ENCODE measurements around the gene CEP83.

The CEP83 gene

DNA sequence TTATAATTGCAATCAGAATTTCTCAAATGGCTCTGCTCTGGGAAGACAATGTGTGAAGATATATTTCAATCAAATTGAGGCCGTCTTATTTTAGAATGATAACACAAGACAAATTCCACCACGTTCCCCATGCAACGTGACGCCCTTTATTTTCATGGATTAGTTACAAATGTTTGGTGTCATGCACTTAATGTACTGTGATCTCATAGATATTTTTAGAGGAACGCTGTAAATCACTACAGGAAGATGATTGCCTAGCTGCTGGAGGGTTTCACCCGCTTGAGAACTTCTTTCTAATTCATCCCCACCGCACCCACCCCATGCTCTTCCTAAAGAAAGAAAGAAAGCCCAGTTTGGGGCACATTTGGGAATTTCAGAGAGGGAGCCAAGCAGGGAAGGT lies 194.1 kb downstream of the CEP83 start:
- no peak overlapping the region for H3K9ac ChIP-seq (ENCODE audit: low read length)
- DNase-seq (ENCODE audit: low read depth), result no peak
- no peaks in the 10 kb centered on the region for H3K9me3 ChIP-seq (ENCODE audit: control insufficient read depth, low read length)
- H3K4me3 ChIP-seq (ENCODE audit: low read length), result no peak overlapping the region
- no peaks in the 10 kb centered on the region for H3K27me3 ChIP-seq (replicated peaks; ENCODE audit: control insufficient read depth, insufficient read depth, low read length)
- H3K4me1 ChIP-seq (ENCODE audit: control insufficient read depth, insufficient read depth, low read length), result peaks cover 36% of the 10 kb centered on the region
- H3K36me3 ChIP-seq (ENCODE audit: control insufficient read depth, insufficient read depth, low read length, severe bottlenecking), result no peaks in the 10 kb centered on the region

DNA sequence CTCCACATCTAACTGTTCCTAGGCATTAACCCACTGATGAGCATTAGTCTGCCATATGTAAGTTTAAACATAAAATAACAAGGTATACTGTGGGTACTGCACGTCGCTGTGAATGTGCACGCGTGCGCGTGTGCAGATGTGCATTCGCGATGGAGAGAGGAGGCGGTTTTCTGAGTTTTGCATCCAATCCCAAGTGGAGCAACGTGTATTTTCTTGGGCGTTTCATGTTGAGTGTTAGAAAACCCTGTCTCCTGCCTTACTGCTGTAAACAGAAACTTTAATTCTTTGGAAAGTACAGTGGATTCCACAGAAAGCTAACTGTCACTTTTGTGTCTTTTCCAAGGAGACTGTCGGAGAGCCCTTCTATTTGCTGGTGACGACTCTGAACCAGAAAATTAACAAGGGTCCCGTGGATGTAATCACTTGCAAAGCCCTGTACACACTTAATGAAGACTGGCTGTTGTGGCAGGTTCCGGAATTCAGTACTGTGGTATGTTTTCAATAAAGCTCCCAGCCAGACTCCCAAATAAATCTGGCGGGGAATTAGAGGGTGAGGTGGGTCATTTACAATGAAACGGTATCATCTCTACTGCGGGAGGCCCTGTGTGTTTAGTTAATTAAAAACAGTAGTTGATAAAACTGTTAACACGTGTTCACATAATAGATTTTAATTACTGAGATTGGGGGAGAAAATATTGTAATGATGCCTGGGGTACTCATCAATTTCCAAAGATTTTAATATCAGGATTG lies 194.8 kb downstream of the CEP83 start:
- Histone ChIP-seq H3K9me3 (ENCODE audit: control insufficient read depth, low read length) (no peaks in the 10 kb centered on the region), H3K4me3 (ENCODE audit: low read length) (no peak overlapping the region), H3K27me3 (replicated peaks; ENCODE audit: control insufficient read depth, insufficient read depth, low read length) (no peaks in the 10 kb centered on the region), H3K9ac (ENCODE audit: low read length) (no peak overlapping the region), H3K36me3 (ENCODE audit: control insufficient read depth, insufficient read depth, low read length, severe bottlenecking) (no peaks in the 10 kb centered on the region), H3K4me1 (ENCODE audit: control insufficient read depth, insufficient read depth, low read length) (peaks cover 36% of the 10 kb centered on the region)
- no peak for DNase-seq (ENCODE audit: low read depth)

DNA sequence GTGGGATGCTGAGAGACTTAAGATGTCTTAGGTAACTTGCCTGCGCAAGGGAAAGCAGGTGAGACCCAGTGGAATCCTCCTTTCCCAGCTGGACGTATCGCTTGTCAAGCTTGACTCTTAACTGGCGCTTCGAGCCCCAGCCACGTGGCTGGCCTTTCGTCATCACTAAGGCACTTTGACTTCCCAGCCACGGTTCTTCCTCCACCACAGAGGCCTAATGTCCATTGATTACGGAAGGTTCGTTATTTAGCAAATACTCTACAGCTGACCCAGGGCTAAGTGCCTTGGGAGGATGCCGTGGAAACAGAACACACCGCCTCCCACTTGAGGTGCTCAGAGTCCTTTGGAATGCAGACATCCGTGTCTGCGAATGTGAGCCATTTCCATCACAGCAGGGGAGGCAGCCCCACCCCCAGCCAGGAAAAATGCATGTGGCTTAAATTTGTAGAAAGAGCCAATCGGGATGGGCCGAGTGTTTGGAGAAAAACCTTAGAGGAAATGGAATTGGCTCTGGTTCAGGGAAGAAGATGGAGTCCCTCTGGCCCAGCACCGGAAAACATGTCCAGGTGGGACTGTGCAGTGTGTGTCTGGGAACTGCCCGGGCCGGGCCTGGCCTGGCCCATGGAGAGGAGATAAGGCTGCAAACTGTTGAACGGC lies 195.6 kb downstream of the CEP83 start:
- Histone ChIP-seq H3K4me1 (ENCODE audit: control insufficient read depth, insufficient read depth, low read length) (peaks cover 36% of the 10 kb centered on the region), H3K9me3 (ENCODE audit: control insufficient read depth, low read length) (no peaks in the 10 kb centered on the region), H3K9ac (ENCODE audit: low read length) (no peak overlapping the region), H3K4me3 (ENCODE audit: low read length) (no peak overlapping the region), H3K36me3 (ENCODE audit: control insufficient read depth, insufficient read depth, low read length, severe bottlenecking) (no peaks in the 10 kb centered on the region), H3K27me3 (replicated peaks; ENCODE audit: control insufficient read depth, insufficient read depth, low read length) (no peaks in the 10 kb centered on the region)
- DNase-seq (ENCODE audit: low read depth), result no peak

DNA sequence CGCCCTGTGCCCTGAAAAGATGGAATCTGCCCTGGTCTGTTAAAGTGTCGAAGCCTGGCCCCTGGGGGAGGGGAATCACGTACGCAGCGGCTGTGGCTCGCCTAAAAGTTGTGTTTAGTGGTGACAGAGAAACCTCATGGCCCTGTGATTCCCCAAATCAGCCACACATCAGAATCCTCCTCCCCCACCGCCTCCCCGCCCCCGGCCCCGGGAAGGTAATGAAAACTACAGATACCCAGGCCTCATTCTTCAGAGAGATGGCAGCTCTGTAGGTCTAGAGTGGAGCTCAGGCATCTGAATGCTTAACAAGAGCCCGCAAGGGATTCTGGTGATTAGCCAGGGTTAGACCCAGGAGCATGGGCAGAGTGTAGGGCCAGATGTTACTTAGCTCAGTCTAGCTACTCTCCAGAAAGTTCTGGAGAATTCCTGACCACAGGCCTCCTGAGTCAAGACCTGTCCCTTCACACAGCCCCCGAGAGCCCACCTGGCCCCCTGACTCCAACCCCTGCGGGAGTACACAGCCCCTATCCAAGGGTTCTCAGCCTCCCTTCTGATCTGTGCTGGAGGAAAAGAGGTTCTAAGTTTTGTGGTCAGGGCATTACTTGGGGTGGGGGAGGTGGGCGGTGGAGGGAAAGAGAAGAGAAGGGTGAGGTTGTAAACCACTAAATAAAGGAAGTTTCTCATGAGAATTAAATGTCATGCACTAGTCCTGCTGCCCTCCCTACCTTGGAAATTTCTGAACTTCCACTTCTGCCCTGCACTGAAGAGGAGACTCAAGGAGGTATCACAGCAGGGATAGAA lies 196.5 kb downstream of the CEP83 start:
- Histone ChIP-seq H3K4me3 (ENCODE audit: low read length) (peak overlapping the region; percentile 87), H3K9ac (ENCODE audit: low read length) (peak overlapping the region; percentile 85), H3K36me3 (ENCODE audit: control insufficient read depth, insufficient read depth, low read length, severe bottlenecking) (no peaks in the 10 kb centered on the region), H3K9me3 (ENCODE audit: control insufficient read depth, low read length) (no peaks in the 10 kb centered on the region), H3K4me1 (ENCODE audit: control insufficient read depth, insufficient read depth, low read length) (peaks cover 34% of the 10 kb centered on the region), H3K27me3 (replicated peaks; ENCODE audit: control insufficient read depth, insufficient read depth, low read length) (no peaks in the 10 kb centered on the region)
- DNase-seq (ENCODE audit: low read depth), result no peak

DNA sequence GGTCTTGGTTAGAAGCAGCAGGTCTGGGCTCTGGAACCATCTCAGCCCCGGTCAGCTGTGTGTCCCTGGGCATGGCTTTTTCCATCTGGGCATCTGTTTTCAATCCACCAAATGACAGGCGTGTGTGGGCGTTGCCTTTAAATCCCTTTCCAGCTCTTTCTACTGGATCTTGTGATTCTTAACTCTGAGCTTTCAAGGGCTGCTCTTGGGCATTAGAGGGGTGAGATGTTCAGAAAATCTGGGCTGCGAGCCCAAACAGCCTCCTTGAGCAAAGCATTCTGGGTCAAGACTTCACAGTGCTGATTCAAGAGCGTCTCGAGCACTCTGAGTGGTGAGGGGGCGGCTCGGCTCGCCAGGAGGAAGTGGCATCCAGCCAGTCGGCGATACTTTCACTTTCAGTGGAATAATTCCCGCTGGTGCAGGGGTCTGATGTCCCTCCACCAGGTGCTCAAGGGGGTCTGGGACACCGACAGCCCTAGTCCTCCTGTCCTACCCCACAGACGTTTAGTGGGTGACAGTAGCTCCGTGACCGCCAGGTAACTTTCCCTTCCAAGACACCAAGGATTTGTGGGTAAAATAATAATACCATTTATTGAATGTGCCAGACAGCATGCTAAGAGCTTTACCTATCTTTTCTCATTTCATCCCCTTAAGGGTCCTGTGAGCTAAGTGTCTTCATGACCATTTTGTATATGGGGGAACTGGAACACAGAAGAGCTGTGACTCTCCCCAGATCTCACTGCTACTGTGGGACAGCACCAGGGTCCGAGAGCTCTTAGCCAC lies 197.2 kb downstream of the CEP83 start:
- peak overlapping the region; percentile 85 for H3K9ac ChIP-seq (ENCODE audit: low read length)
- peaks cover 26% of the 10 kb centered on the region for H3K4me1 ChIP-seq (ENCODE audit: control insufficient read depth, insufficient read depth, low read length)
- H3K27me3 ChIP-seq (replicated peaks; ENCODE audit: control insufficient read depth, insufficient read depth, low read length), result no peaks in the 10 kb centered on the region
- H3K4me3 ChIP-seq (ENCODE audit: low read length), result peak overlapping the region; percentile 87
- no peaks in the 10 kb centered on the region for H3K36me3 ChIP-seq (ENCODE audit: control insufficient read depth, insufficient read depth, low read length, severe bottlenecking)
- H3K9me3 ChIP-seq (ENCODE audit: control insufficient read depth, low read length), result no peaks in the 10 kb centered on the region
- DNase-seq (ENCODE audit: low read depth), result peak; percentile 97

DNA sequence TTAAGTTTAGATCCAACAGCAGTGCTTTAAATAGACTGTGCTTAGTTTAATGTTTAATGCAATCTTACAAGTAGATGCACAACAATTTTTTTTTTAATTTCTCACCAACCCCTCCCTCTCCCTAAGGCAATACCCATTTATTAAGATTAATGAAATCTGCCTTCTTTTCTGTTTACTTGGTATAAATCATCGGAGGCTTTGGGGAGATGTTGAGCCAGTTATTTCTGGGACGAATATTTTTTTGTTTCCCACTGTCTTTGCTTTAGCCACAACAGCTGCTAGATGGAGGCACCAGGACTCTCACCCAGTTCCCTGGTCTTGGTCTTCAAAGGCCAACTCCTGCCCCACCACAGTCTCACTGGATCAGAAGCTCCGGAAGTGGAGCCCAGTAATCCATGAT lies 197.9 kb downstream of the CEP83 start:
- Histone ChIP-seq H3K36me3 (ENCODE audit: control insufficient read depth, insufficient read depth, low read length, severe bottlenecking) (no peaks in the 10 kb centered on the region), H3K4me1 (ENCODE audit: control insufficient read depth, insufficient read depth, low read length) (peaks cover 22% of the 10 kb centered on the region), H3K9ac (ENCODE audit: low read length) (peak overlapping the region; percentile 85), H3K9me3 (ENCODE audit: control insufficient read depth, low read length) (no peaks in the 10 kb centered on the region), H3K27me3 (replicated peaks; ENCODE audit: control insufficient read depth, insufficient read depth, low read length) (no peaks in the 10 kb centered on the region), H3K4me3 (ENCODE audit: low read length) (peak overlapping the region; percentile 87)
- DNase-seq (ENCODE audit: low read depth), result no peak

DNA sequence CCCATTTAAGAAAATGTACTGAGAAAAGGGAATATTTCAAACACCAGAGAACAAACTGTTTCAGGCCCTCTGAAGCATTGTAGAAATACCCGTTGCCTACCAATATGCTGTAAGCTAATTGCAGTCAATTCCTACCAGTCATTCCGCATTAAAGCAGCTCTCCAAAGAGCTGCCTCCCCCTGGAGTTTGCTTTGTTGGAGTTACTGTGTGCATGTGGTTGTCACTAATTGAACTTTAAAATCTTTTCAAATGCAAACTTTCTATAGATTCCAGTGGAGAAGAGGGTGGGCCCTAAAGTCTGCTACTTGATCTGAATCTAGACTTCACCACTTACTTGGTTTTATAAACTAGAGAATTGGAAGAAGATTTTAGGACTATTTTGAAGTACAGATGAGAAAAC lies 198.5 kb downstream of the CEP83 start:
- peaks cover 15% of the 10 kb centered on the region for H3K4me1 ChIP-seq (ENCODE audit: control insufficient read depth, insufficient read depth, low read length)
- H3K27me3 ChIP-seq (replicated peaks; ENCODE audit: control insufficient read depth, insufficient read depth, low read length), result no peaks in the 10 kb centered on the region
- no peaks in the 10 kb centered on the region for H3K36me3 ChIP-seq (ENCODE audit: control insufficient read depth, insufficient read depth, low read length, severe bottlenecking)
- DNase-seq (ENCODE audit: low read depth), result no peak
- H3K9ac ChIP-seq (ENCODE audit: low read length), result no peak overlapping the region
- H3K9me3 ChIP-seq (ENCODE audit: control insufficient read depth, low read length), result no peaks in the 10 kb centered on the region
- no peak overlapping the region for H3K4me3 ChIP-seq (ENCODE audit: low read length)

DNA sequence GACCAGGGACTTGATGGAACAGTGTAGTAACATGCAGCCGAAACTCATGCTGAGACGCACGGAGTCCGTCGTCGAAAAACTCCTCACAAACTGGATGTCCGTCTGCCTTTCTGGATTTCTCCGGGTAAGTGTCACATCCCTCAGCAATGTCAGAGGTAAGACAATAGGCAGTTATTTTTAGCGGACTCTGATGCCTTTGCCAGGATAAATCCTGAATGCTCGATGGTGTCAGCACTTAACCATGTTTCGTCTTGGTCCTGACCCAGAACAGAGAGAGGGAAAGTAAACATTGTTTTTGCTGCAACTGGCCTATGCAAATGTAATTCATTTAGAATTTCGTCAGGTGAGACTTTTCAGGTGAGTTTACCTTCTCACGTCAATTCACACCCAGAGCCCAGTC lies 198.9 kb downstream of the CEP83 start:
- no peak for DNase-seq (ENCODE audit: low read depth)
- H3K27me3 ChIP-seq (replicated peaks; ENCODE audit: control insufficient read depth, insufficient read depth, low read length), result no peaks in the 10 kb centered on the region
- no peaks in the 10 kb centered on the region for H3K36me3 ChIP-seq (ENCODE audit: control insufficient read depth, insufficient read depth, low read length, severe bottlenecking)
- no peak overlapping the region for H3K9ac ChIP-seq (ENCODE audit: low read length)
- peaks cover 13% of the 10 kb centered on the region for H3K4me1 ChIP-seq (ENCODE audit: control insufficient read depth, insufficient read depth, low read length)
- no peak overlapping the region for H3K4me3 ChIP-seq (ENCODE audit: low read length)
- H3K9me3 ChIP-seq (ENCODE audit: control insufficient read depth, low read length), result no peaks in the 10 kb centered on the region

DNA sequence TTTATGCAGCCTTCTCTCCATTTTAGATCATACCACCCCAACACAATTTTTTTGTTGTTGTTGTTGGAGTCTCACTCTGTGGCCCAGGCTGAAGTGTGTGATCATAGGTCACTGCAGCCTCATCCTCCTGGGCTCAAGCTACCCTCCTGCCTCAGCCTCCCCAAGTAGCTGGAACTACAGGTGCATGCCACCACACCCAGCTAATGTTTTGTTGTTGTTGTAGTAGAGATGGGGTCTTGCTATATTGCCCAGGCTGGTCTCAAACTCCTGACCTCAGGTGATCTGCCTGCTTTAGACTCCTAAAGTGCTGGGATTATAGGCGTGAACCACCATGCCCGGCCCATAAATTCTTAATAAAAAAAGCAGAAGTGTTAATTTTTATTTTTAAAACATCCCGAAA lies 199.7 kb downstream of the CEP83 start:
- Histone ChIP-seq H3K36me3 (ENCODE audit: control insufficient read depth, insufficient read depth, low read length, severe bottlenecking) (no peaks in the 10 kb centered on the region), H3K4me1 (ENCODE audit: control insufficient read depth, insufficient read depth, low read length) (peaks cover 13% of the 10 kb centered on the region), H3K9ac (ENCODE audit: low read length) (no peak overlapping the region), H3K4me3 (ENCODE audit: low read length) (no peak overlapping the region), H3K27me3 (replicated peaks; ENCODE audit: control insufficient read depth, insufficient read depth, low read length) (no peaks in the 10 kb centered on the region), H3K9me3 (ENCODE audit: control insufficient read depth, low read length) (no peaks in the 10 kb centered on the region)
- DNase-seq (ENCODE audit: low read depth), result no peak

DNA sequence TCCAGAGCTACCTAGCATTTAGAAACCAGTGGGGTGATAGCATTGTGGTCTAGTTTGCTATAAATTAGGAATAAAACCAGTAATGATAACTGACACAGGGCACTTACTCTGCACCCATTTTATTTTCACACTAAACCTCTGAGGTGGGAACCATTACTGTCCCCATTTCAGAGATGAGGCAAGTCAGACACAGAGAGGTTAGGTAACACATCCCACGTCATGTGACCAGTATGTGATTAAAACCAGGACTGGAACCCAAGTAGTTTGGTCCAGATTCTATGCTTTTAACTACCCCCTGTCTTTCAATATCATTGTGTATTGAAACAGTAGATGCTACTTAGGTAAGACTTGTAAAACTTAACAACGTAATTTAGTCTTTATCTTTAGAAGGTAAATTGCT lies 201.1 kb downstream of the CEP83 start:
- no peaks in the 10 kb centered on the region for H3K9me3 ChIP-seq (ENCODE audit: control insufficient read depth, low read length)
- H3K4me1 ChIP-seq (ENCODE audit: control insufficient read depth, insufficient read depth, low read length), result peaks cover 13% of the 10 kb centered on the region
- DNase-seq (ENCODE audit: low read depth), result no peak
- H3K36me3 ChIP-seq (ENCODE audit: control insufficient read depth, insufficient read depth, low read length, severe bottlenecking), result no peaks in the 10 kb centered on the region
- no peak overlapping the region for H3K9ac ChIP-seq (ENCODE audit: low read length)
- H3K4me3 ChIP-seq (ENCODE audit: low read length), result no peak overlapping the region
- no peaks in the 10 kb centered on the region for H3K27me3 ChIP-seq (replicated peaks; ENCODE audit: control insufficient read depth, insufficient read depth, low read length)

Data from adipocyte (in vitro differentiated cells).